Keratinocyte (primary cell): ENCODE data around the gene TEN1. TPM values are rescaled to one million over a fixed set of nuclear protein-coding genes. Genes with fewer than 3 reads are reported as not detected.

Experiments used
- DNase-seq: peaks from one replicate; pipeline ENCODE4 v3.0.0-alpha.2; 2011; ENCODE audit warnings: low read depth, missing footprints, low spot score
- FAIRE-seq: peaks from 2 replicates; lab custom pipeline; 2011; peaks lifted over from hg19 to GRCh38; lab: Jason Lieb, UNC
- H2AFZ ChIP-seq: 2 replicates; pipeline ENCODE4 v1.6.0; 2012; ENCODE audit warnings: low read length, control low read depth, inconsistent platforms; ENCODE audit not compliant: control insufficient read depth
- H3K27ac ChIP-seq: 2 replicates; pipeline ENCODE4 v1.5.1; 2011; ENCODE audit warnings: low read length; ENCODE audit not compliant: control insufficient read depth, insufficient read depth
- H3K27me3 ChIP-seq: 3 replicates; pipeline ENCODE4 v1.6.0; 2011; ENCODE audit warnings: low read length; ENCODE audit not compliant: control insufficient read depth, insufficient read depth; ENCODE audit errors: extremely low read depth
- H3K36me3 ChIP-seq, 2 experiments: 2 replicates in 1 of 2; 3 replicates in 1 of 2; pipeline ENCODE4 v1.5.1; 2011; ENCODE audit warnings: low read length in 2 of 2, mild to moderate bottlenecking in 1 of 2; ENCODE audit not compliant: control insufficient read depth in 2 of 2, insufficient read depth in 2 of 2; ENCODE audit errors: extremely low read depth in 1 of 2
- H3K4me1 ChIP-seq: 3 replicates; pipeline ENCODE4 v1.5.1; 2011; ENCODE audit warnings: low read length; ENCODE audit not compliant: control insufficient read depth, insufficient read depth; ENCODE audit errors: extremely low read depth
- H3K4me2 ChIP-seq: 3 replicates; pipeline ENCODE4 v1.6.0; 2011; ENCODE audit warnings: low read depth, low read length; ENCODE audit not compliant: control insufficient read depth, insufficient read depth; ENCODE audit errors: extremely low read depth
- H3K4me3 ChIP-seq, 3 experiments: fragments of 200-600 bp in 1 of 3; sonication (generic) in 1 of 3; 2 replicates in 2 of 3; 3 replicates in 1 of 3; pipeline ENCODE4 v1.5.1; 2011 to 2016; ENCODE audit warnings: low read length in 3 of 3, mild to moderate bottlenecking in 3 of 3, control low read depth in 2 of 3, inconsistent platforms in 1 of 3, low read depth in 1 of 3, mixed read lengths in 1 of 3, mixed run types in 1 of 3, moderate library complexity in 1 of 3; ENCODE audit not compliant: control insufficient read depth in 2 of 3, insufficient read depth in 2 of 3; ENCODE audit errors: extremely low read depth in 1 of 3
- H3K79me2 ChIP-seq: 2 replicates; pipeline ENCODE4 v1.6.0; 2012; ENCODE audit warnings: low read length; ENCODE audit not compliant: control insufficient read depth, insufficient read depth
- H3K9ac ChIP-seq: 3 replicates; pipeline ENCODE4 v1.6.0; 2011; ENCODE audit warnings: low read length; ENCODE audit not compliant: control insufficient read depth, insufficient read depth; ENCODE audit errors: extremely low read depth
- H3K9me1 ChIP-seq: 3 replicates; pipeline ENCODE4 v1.6.0; 2011; ENCODE audit warnings: low read length; ENCODE audit not compliant: control insufficient read depth, insufficient read depth; ENCODE audit errors: extremely low read depth
- H3K9me3 ChIP-seq: 2 replicates; pipeline ENCODE4 v1.5.1; 2012; ENCODE audit warnings: low read depth, low read length; ENCODE audit not compliant: control insufficient read depth
- H4K20me1 ChIP-seq: 3 replicates; pipeline ENCODE4 v1.6.0; 2011; ENCODE audit warnings: low read length; ENCODE audit not compliant: control insufficient read depth, insufficient read depth; ENCODE audit errors: extremely low read depth
- CTCF ChIP-seq, 3 experiments: IDR thresholded peaks in 1 of 3; conservative IDR thresholded peaks in 1 of 3; optimal IDR thresholded peaks in 1 of 3; 2 replicates in 2 of 3; 3 replicates in 1 of 3; pipeline versions ENCODE3 to v1.5.1; 2011; ENCODE audit warnings: low read length in 3 of 3, mild to moderate bottlenecking in 3 of 3, moderate library complexity in 2 of 3, control low read depth in 1 of 3, inconsistent platforms in 1 of 3; ENCODE audit not compliant: insufficient read depth in 2 of 3; ENCODE audit errors: extremely low read depth in 1 of 3
- EZH2 ChIP-seq: IDR thresholded peaks from one replicate; pipeline ENCODE4 v1.6.1; 2012; ENCODE audit warnings: inconsistent platforms, mild to moderate bottlenecking, low read length, moderate library complexity
- dilution Hi-C: fragments of 300-500 bp; cut with MboI; formaldehyde crosslinking; loops from one replicate; pipeline ENCODE4 v1.7.0; 2020; ENCODE audit warnings: low sequenced_read_pairs; ENCODE audit not compliant: extremely low pct_ligation_motif_present
- polyA plus RNA-seq, 5 experiments: library from polyadenylated mRNA; depleted of rRNA in 3 of 5; stranded (reverse) in 3 of 5; stranded (forward) in 1 of 5; unstranded in 1 of 5; fragments of >200 nt; gene quantifications; 1 replicate in 1 of 5; 2 replicates in 3 of 5; 3 replicates in 1 of 5; pipeline versions ENCODE4 v1.2.1 to v1.2.3, GENCODE V29; 2011 to 2012; ENCODE audit warnings: missing spikeins in 2 of 5, low read depth in 1 of 5, low replicate concordance in 1 of 5

The TEN1 gene
- polyA plus RNA-seq, 1 donor (not counting 4 experiments of a cell fraction or from before 2014, with no cell fraction given), result 11.7 TPM

GRCh38 chr17:76009969-76010661, 31.1 kb downstream of the TEN1 start:
- peaks cover 32 to 44% of the 10 kb centered on the region in 2 experiments for H3K36me3 ChIP-seq
- H3K27ac ChIP-seq, result no peak overlapping the region
- no peak overlapping the region for H3K9ac ChIP-seq
- H3K27me3 ChIP-seq, result no peaks in the 10 kb centered on the region
- H3K4me1 ChIP-seq, result no peaks in the 10 kb centered on the region
- H3K4me2 ChIP-seq, result no peak overlapping the region
- DNase-seq (no peak), FAIRE-seq (no peak)
- TF ChIP-seq CTCF (optimal IDR thresholded peaks at IDR 0.05 in 1 of 3, IDR thresholded peaks at IDR 0.05 in 1 of 3, conservative IDR thresholded peaks at IDR 0.05 in 1 of 3; ENCODE audit: extremely low read depth in 1 of 3, insufficient read depth in 2 of 3, low read length in 3 of 3) (no peak), EZH2 (no peak)
- H2AFZ ChIP-seq, result no peak overlapping the region
- no peaks in the 10 kb centered on the region for H3K9me3 ChIP-seq
- dilution Hi-C loops, result no loop called here
- H3K4me3 ChIP-seq, result no peak overlapping the region
- no peaks in the 10 kb centered on the region for H3K9me1 ChIP-seq
- H4K20me1 ChIP-seq, result peaks cover 5% of the 10 kb centered on the region
- H3K79me2 ChIP-seq, result no peaks in the 10 kb centered on the region

- DNase-seq (no peak), FAIRE-seq (no peak)
- Histone ChIP-seq H3K4me1 (no peaks in the 10 kb centered on the region), H3K36me3 (peaks cover 32 to 38% of the 10 kb centered on the region in 2 experiments), H4K20me1 (peaks cover 5% of the 10 kb centered on the region), H3K79me2 (no peaks in the 10 kb centered on the region), H3K9me1 (no peaks in the 10 kb centered on the region), H3K9me3 (no peaks in the 10 kb centered on the region), H3K4me2 (no peak overlapping the region), H3K9ac (no peak overlapping the region), H3K4me3 (no peak overlapping the region), H2AFZ (no peak overlapping the region), H3K27ac (no peak overlapping the region), H3K27me3 (no peaks in the 10 kb centered on the region)
- dilution Hi-C loops, result no loop called here
- TF ChIP-seq EZH2 (no peak), CTCF (optimal IDR thresholded peaks at IDR 0.05 in 1 of 3, IDR thresholded peaks at IDR 0.05 in 1 of 3, conservative IDR thresholded peaks at IDR 0.05 in 1 of 3; ENCODE audit: extremely low read depth in 1 of 3, insufficient read depth in 2 of 3, low read length in 3 of 3) (no peak)
Measured at GRCh38 chr17:76011951-76012350, 32.9 kb downstream of the TEN1 start.
